H1 (cell line): Measurements from ENCODE around the gene MED31.

Source experiments
- CBX5 ChIP-seq: fragments of 300-800, 300-1000 bp; sonication (generic); IDR thresholded peaks from 2 replicates; pipeline ENCODE4 v1.7.1; 2016; ENCODE audit warnings: antibody characterized with exemption, low read length, low read depth
- EZH2 ChIP-seq: fragments of 200-600 bp; sonication (generic); IDR thresholded peaks from 2 replicates; pipeline ENCODE4 v1.7.1; 2012; ENCODE audit warnings: low read depth, mild to moderate bottlenecking, moderate library complexity, low read length, inconsistent platforms; ENCODE audit not compliant: severe bottlenecking
- HDAC2 ChIP-seq, 2 experiments: fragments of 300-600 bp in 1 of 2; sonication (generic) in 1 of 2; IDR thresholded peaks; 2 replicates each; pipeline ENCODE4 v1.6.1; 2011 to 2012; ENCODE audit warnings: low read depth in 2 of 2, low read length in 2 of 2, mild to moderate bottlenecking in 2 of 2, moderate library complexity in 2 of 2, borderline replicate concordance in 1 of 2, inconsistent platforms in 1 of 2
- KDM5A ChIP-seq: fragments of 200-600 bp; IDR thresholded peaks from 2 replicates; pipeline ENCODE4 v1.7.1; 2012; ENCODE audit warnings: mild to moderate bottlenecking, low read length, inconsistent platforms, mixed read lengths
- POLR2AphosphoS5 ChIP-seq: IDR thresholded peaks from 2 replicates; pipeline ENCODE4 v1.6.1; 2011; ENCODE audit warnings: low read depth, low read length
- RAD21 ChIP-seq, 2 experiments: IDR thresholded peaks in 1 of 2; conservative IDR thresholded peaks in 1 of 2; 2 replicates each; pipeline ENCODE4 v1.6.1; 2011; ENCODE audit warnings: low read depth in 2 of 2, low read length in 2 of 2, improper control_type of control experiment in 1 of 2, inconsistent platforms in 1 of 2, mild to moderate bottlenecking in 1 of 2, moderate library complexity in 1 of 2
- YY1 ChIP-seq: IDR thresholded peaks from 2 replicates; pipeline ENCODE4 v1.6.1; 2011; ENCODE audit warnings: low read depth, mild to moderate bottlenecking, low read length
- ZNF274 ChIP-seq: IDR thresholded peaks from 2 replicates; pipeline ENCODE4 v1.7.0; 2012; ENCODE audit warnings: low read length, borderline replicate concordance; ENCODE audit errors: extremely low read depth
- TF ChIP-seq, protein P1 (sequence below), 3 experiments: IDR thresholded peaks; 1 replicate in 2 of 3; 2 replicates in 1 of 3; pipeline versions ENCODE4 v1.5.1 to v1.6.1; 2011; ENCODE audit warnings: low read length in 3 of 3, mild to moderate bottlenecking in 3 of 3, inconsistent platforms in 2 of 3, low read depth in 1 of 3, moderate library complexity in 1 of 3; ENCODE audit not compliant: insufficient read depth in 1 of 3; ENCODE audit errors: control extremely low read depth in 1 of 3

DNA sequence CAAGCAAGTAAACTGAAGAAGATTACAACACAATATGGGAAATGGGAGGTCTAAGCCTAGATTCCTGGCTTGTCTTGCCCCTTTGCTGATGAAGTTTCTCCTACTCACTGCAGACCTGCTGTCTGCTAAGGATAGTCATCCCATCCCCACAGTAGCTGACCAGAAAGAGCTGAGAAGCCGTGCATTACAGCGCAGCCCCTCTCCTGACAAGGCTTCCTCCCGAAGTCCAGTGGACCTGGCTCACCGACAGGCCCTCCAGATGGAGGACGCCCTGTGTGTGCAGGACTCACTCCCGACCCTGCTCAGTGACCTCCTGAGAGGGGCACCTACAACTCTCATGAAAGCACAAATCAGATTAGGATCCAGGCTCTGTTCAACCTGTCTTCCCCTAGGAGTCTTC is 46.3 kb downstream of the MED31 start:
- TF ChIP-seq, protein P1, sequence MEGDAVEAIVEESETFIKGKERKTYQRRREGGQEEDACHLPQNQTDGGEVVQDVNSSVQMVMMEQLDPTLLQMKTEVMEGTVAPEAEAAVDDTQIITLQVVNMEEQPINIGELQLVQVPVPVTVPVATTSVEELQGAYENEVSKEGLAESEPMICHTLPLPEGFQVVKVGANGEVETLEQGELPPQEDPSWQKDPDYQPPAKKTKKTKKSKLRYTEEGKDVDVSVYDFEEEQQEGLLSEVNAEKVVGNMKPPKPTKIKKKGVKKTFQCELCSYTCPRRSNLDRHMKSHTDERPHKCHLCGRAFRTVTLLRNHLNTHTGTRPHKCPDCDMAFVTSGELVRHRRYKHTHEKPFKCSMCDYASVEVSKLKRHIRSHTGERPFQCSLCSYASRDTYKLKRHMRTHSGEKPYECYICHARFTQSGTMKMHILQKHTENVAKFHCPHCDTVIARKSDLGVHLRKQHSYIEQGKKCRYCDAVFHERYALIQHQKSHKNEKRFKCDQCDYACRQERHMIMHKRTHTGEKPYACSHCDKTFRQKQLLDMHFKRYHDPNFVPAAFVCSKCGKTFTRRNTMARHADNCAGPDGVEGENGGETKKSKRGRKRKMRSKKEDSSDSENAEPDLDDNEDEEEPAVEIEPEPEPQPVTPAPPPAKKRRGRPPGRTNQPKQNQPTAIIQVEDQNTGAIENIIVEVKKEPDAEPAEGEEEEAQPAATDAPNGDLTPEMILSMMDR (IDR thresholded peaks at IDR 0.05; ENCODE audit: control extremely low read depth in 1 of 3, insufficient read depth in 1 of 3, low read depth in 1 of 3, low read length in 3 of 3), result no peak
- TF ChIP-seq POLR2AphosphoS5, result no peak
- no peak for TF ChIP-seq CBX5
- TF ChIP-seq HDAC2 (IDR thresholded peaks at IDR 0.05; ENCODE audit: borderline replicate concordance in 1 of 2, low read depth in 2 of 2, low read length in 2 of 2), result no peak
- no peak for TF ChIP-seq EZH2
- no peak for TF ChIP-seq KDM5A
- TF ChIP-seq RAD21 (IDR thresholded peaks at IDR 0.05 in 1 of 2, conservative IDR thresholded peaks at IDR 0.05 in 1 of 2; ENCODE audit: low read depth in 2 of 2, low read length in 2 of 2), result no peak
- no peak for TF ChIP-seq YY1
- no peak for TF ChIP-seq ZNF274
